Measurements from ENCODE around the gene UNC5A. TPM values are rescaled to one million over a fixed set of nuclear protein-coding genes. Genes with fewer than 3 reads are reported as not detected.

UNC5A gene
- total RNA-seq, 1 experiment from 2014 or later: not detected

GRCh38 chr5:176816043-176816745 lies 5.8 kb downstream of the UNC5A start:
- Histone ChIP-seq H3K9me3 (replicated peaks) (no peaks in the 10 kb centered on the region), H3K27ac (no peak overlapping the region), H3K4me1 (replicated peaks) (peaks cover 10% of the 10 kb centered on the region), H3K27me3 (replicated peaks) (peaks cover 94% of the 10 kb centered on the region), H3K4me3 (no peak overlapping the region), H3K36me3 (no peaks in the 10 kb centered on the region; the same call in 1 of the 2 replicates)
- no peak for DNase-seq (ENCODE audit: low read depth in 1 of 2, low spot score in 2 of 2)

DNA sequence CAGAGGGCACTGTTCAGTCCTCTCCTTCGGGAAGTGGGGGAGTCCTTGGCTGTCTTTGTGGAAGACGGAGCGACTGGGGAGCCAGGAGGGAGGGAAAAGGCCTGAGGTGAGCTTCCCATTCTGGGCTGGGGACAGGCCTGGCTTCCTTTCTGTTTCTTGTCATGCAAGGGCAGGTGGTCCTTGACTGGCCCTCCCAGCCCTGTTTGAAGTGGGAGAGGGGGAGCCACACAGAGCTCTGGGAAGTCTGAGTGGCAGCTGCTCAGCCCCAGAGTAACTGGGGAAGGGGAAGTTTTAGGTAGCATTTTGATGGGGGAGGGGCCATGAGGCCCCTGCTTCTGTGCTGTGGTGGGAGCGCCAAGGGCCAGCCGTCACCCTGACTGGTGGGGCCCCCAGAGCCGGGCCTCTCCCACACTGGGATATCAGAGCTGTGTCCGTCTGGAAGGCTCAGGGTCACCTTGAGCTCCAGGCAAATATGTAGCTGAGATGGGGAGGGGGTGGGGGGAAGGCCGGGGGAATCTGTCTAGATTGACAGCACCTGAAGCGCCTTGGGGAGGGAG lies 6.5 kb downstream of the UNC5A start:
- Histone ChIP-seq H3K4me3 (no peak overlapping the region), H3K9me3 (replicated peaks) (no peaks in the 10 kb centered on the region), H3K36me3 (no peaks in the 10 kb centered on the region), H3K27me3 (replicated peaks) (peaks cover 91% of the 10 kb centered on the region), H3K27ac (no peak overlapping the region), H3K4me1 (replicated peaks) (peaks cover 10% of the 10 kb centered on the region)
- DNase-seq (ENCODE audit: low read depth in 1 of 2, low spot score in 2 of 2): no peak

GRCh38 chr5:176817369-176817840 lies 7.0 kb downstream of the UNC5A start:
- Histone ChIP-seq H3K36me3 (no peaks in the 10 kb centered on the region), H3K27me3 (replicated peaks) (peaks cover 90% of the 10 kb centered on the region), H3K4me1 (replicated peaks) (peaks cover 10% of the 10 kb centered on the region), H3K9me3 (replicated peaks) (no peaks in the 10 kb centered on the region), H3K27ac (no peak overlapping the region), H3K4me3 (peak overlapping the region; percentile 20)
- no peak for DNase-seq (ENCODE audit: low read depth in 1 of 2, low spot score in 2 of 2)

- no peak overlapping the region for H3K27ac ChIP-seq
Observed at GRCh38 chr5:176817841-176818377, 7.5 kb downstream of the UNC5A start.

DNA sequence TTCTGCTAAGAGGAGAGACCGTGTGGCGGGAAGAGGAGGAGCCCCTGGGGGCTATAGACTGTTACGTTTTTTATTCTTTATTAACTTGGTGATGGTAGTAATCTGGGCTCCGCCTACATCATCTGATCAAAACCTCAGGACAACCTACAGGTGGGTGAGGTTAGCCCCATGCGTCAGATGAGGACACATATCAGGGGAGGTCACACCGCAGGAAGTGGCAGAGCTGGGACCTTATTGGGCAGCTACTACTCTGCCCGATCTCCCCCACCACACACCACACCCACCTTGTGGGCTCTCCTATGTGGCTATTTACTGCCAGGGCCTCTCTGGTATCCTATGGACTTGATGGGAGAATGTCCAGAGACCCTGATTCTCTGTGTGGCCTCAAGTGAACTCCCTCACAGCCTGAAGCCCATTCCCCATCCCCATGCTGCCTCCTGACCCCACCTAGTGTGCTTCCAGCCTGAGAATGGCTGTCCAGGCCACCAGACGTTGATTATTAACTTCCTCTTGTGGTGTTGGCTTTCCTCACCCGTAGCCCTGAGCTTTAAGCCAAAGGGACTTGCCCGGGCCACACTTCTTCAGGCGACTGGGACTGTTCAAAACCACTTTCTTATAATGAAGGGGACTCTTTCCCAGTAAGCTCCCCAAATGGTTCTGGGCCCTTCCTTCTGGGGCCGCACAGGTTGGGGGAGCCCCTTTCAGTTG lies 8.2 kb downstream of the UNC5A start:
- no peak overlapping the region for H3K4me3 ChIP-seq
- peaks cover 10% of the 10 kb centered on the region for H3K4me1 ChIP-seq (replicated peaks)
- no peaks in the 10 kb centered on the region for H3K36me3 ChIP-seq
- no peaks in the 10 kb centered on the region for H3K9me3 ChIP-seq (replicated peaks)
- no peak overlapping the region for H3K27ac ChIP-seq
- DNase-seq (ENCODE audit: low read depth in 1 of 2, low spot score in 2 of 2): no peak
- peaks cover 85% of the 10 kb centered on the region for H3K27me3 ChIP-seq (replicated peaks)

More at GRCh38 chr5:176817841-176818377, 7.5 kb downstream of the UNC5A start:
- Histone ChIP-seq H3K4me1 (replicated peaks) (peaks cover 10% of the 10 kb centered on the region), H3K36me3 (no peaks in the 10 kb centered on the region), H3K27me3 (replicated peaks) (peaks cover 86% of the 10 kb centered on the region), H3K4me3 (peak overlapping the region; percentile 20), H3K9me3 (replicated peaks) (no peaks in the 10 kb centered on the region)
- peak in 1 of 2 experiments; percentile 35 for DNase-seq (ENCODE audit: low read depth in 1 of 2, low spot score in 2 of 2)

GRCh38 chr5:176819476-176819875 lies 9.1 kb downstream of the UNC5A start:
- no peak for DNase-seq (ENCODE audit: low read depth in 1 of 2, low spot score in 2 of 2)
- Histone ChIP-seq H3K27me3 (replicated peaks) (peaks cover 88% of the 10 kb centered on the region), H3K9me3 (replicated peaks) (no peaks in the 10 kb centered on the region), H3K36me3 (no peaks in the 10 kb centered on the region), H3K4me3 (no peak overlapping the region), H3K27ac (no peak overlapping the region), H3K4me1 (replicated peaks) (peaks cover 10% of the 10 kb centered on the region)

- H3K27me3 ChIP-seq (replicated peaks): peaks cover 87% of the 10 kb centered on the region
- no peak for DNase-seq (ENCODE audit: low read depth in 1 of 2, low spot score in 2 of 2)
- no peak overlapping the region for H3K27ac ChIP-seq
- no peaks in the 10 kb centered on the region for H3K36me3 ChIP-seq
- H3K4me3 ChIP-seq: no peak overlapping the region
- H3K9me3 ChIP-seq (replicated peaks): no peaks in the 10 kb centered on the region
- H3K4me1 ChIP-seq (replicated peaks): peaks cover 10% of the 10 kb centered on the region
Observed at GRCh38 chr5:176820937-176821336, 10.6 kb downstream of the UNC5A start.

GRCh38 chr5:176821441-176821840 lies 11.1 kb downstream of the UNC5A start:
- Histone ChIP-seq H3K27ac (no peak overlapping the region), H3K4me3 (no peak overlapping the region), H3K27me3 (replicated peaks) (peaks cover 86% of the 10 kb centered on the region), H3K4me1 (replicated peaks) (peaks cover 10% of the 10 kb centered on the region), H3K9me3 (replicated peaks) (no peaks in the 10 kb centered on the region), H3K36me3 (no peaks in the 10 kb centered on the region)
- no peak for DNase-seq (ENCODE audit: low read depth in 1 of 2, low spot score in 2 of 2)

DNA sequence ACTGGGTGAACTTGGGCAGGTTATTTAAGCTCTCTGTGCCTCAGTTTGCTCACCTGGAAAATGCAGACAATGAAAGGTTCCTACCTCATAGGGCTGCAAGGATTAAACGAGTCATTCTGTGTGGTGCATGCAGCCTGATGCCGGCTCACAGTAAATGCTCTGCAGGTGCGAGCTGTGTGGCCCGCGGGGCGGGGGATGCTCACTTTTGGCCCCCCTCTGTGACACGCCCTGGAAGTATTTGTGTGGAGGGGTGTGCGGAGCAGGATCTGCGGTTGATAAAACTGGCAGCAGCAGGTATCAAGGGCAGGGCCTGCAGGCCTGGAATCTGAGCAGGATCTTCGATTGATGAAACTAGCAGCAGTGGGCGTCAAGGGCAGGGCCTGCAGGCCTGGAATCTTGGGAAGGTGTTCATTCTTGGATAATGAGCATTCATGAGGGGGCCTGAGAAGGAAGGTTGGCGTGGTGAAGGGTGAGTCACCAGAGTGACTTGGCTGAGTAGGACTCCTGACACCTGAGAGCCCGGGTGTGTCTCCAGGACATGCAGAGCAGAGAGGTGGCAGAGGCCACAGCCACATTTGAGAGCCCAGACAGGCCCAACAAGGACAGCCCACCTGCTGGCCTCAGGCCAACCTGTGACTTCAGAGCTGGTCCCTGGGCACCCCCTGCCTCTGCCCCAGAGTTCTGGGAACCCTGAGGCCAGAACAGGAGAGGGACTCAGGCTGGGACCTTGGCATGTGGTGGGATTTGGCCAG lies 11.9 kb downstream of the UNC5A start:
- no peak overlapping the region for H3K27ac ChIP-seq
- H3K4me1 ChIP-seq (replicated peaks): peaks cover 10% of the 10 kb centered on the region
- H3K9me3 ChIP-seq (replicated peaks): no peaks in the 10 kb centered on the region
- H3K27me3 ChIP-seq (replicated peaks): peaks cover 80% of the 10 kb centered on the region
- H3K36me3 ChIP-seq: no peaks in the 10 kb centered on the region
- DNase-seq (ENCODE audit: low read depth in 1 of 2, low spot score in 2 of 2): no peak
- H3K4me3 ChIP-seq: no peak overlapping the region

- Histone ChIP-seq H3K9me3 (replicated peaks) (no peaks in the 10 kb centered on the region; the same call in 1 of the 2 replicates), H3K27ac (no peak overlapping the region), H3K27me3 (replicated peaks) (peaks cover 80% of the 10 kb centered on the region), H3K36me3 (no peaks in the 10 kb centered on the region), H3K4me1 (replicated peaks) (peaks cover 5% of the 10 kb centered on the region), H3K4me3 (no peak overlapping the region)
- no peak for DNase-seq (ENCODE audit: low read depth in 1 of 2, low spot score in 2 of 2)
Observed at GRCh38 chr5:176822793-176823481, 12.6 kb downstream of the UNC5A start.

GRCh38 chr5:176823869-176824412 lies 13.6 kb downstream of the UNC5A start:
- DNase-seq (ENCODE audit: low read depth in 1 of 2, low spot score in 2 of 2): no peak
- Histone ChIP-seq H3K36me3 (no peaks in the 10 kb centered on the region), H3K27me3 (replicated peaks) (peaks cover 70% of the 10 kb centered on the region), H3K4me3 (no peak overlapping the region), H3K27ac (no peak overlapping the region), H3K9me3 (replicated peaks) (no peaks in the 10 kb centered on the region; the same call in 1 of the 2 replicates), H3K4me1 (replicated peaks) (no peaks in the 10 kb centered on the region)

GRCh38 chr5:176824604-176825003 lies 14.2 kb downstream of the UNC5A start:
- H3K36me3 ChIP-seq: no peaks in the 10 kb centered on the region
- H3K27ac ChIP-seq: no peak overlapping the region
- H3K27me3 ChIP-seq (replicated peaks): peaks cover 63% of the 10 kb centered on the region
- DNase-seq (ENCODE audit: low read depth in 1 of 2, low spot score in 2 of 2): no peak
- no peaks in the 10 kb centered on the region for H3K4me1 ChIP-seq (replicated peaks)
- H3K9me3 ChIP-seq (replicated peaks): no peaks in the 10 kb centered on the region; the same call in 1 of the 2 replicates
- no peak overlapping the region for H3K4me3 ChIP-seq

Data from SJSA1 (cell line).